Right renal pelvis (tissue), 4 donors: ENCODE measurements around the gene MEIKIN. TPM values are rescaled to one million over a fixed set of nuclear protein-coding genes. Genes with fewer than 3 reads are reported as not detected.
"Not testable (repeated sequence)": the region's sequence is repeated elsewhere in the genome, so short reads cannot be mapped to it uniquely, and the experiment has no call there.

Experiments
- DNase-seq, 4 donors: peaks; one replicate each; pipeline ENCODE4 v3.0.0-alpha.2; 2013; ENCODE audit warnings: low read depth in 4 of 4, low spot score in 3 of 4, missing footprints in 1 of 4
- polyA plus RNA-seq, 4 donors: library from polyadenylated mRNA; unstranded; fragments of 120-200 nt; gene quantifications; one replicate each; pipeline ENCODE4 v1.2.1, GENCODE V29; 2013; ENCODE audit not compliant: insufficient read length in 4 of 4

The MEIKIN gene
- polyA plus RNA-seq, 4 donors: 0.17 TPM; not detected in 3

- DNase-seq: not testable (repeated sequence)
These were observed 167.3 kb downstream of the MEIKIN start for GRCh38 chr5:131778141-131778540.

- no peak for DNase-seq
These were observed 169.0 kb downstream of the MEIKIN start for GRCh38 chr5:131776450-131776849.

- DNase-seq: no peak
These were observed 170.7 kb downstream of the MEIKIN start for GRCh38 chr5:131774652-131775367.

GRCh38 chr5:131773805-131774204, 171.7 kb downstream of the MEIKIN start:
- no peak for DNase-seq

GRCh38 chr5:131771692-131772091, 173.8 kb downstream of the MEIKIN start:
- DNase-seq: no peak

GRCh38 chr5:131769961-131770360, 175.5 kb downstream of the MEIKIN start:
- no peak for DNase-seq

- no peak for DNase-seq
These were observed 176.1 kb downstream of the MEIKIN start for GRCh38 chr5:131769336-131769735.

GRCh38 chr5:131767891-131768290, 177.6 kb downstream of the MEIKIN start:
- no peak for DNase-seq

- DNase-seq: no peak
These were observed 178.8 kb downstream of the MEIKIN start for GRCh38 chr5:131766689-131767088.

- DNase-seq: no peak
These were observed 180.2 kb downstream of the MEIKIN start for GRCh38 chr5:131765261-131765660.

- no peak for DNase-seq
These were observed 181.5 kb downstream of the MEIKIN start for GRCh38 chr5:131763968-131764367.

- DNase-seq: no peak
These were observed 184.7 kb downstream of the MEIKIN start for GRCh38 chr5:131760793-131761192.

GRCh38 chr5:131759704-131760103, 185.8 kb downstream of the MEIKIN start:
- DNase-seq: no peak

GRCh38 chr5:131758520-131758900, 187.0 kb downstream of the MEIKIN start:
- no peak for DNase-seq

- DNase-seq: no peak
These were observed 187.5 kb downstream of the MEIKIN start for GRCh38 chr5:131757830-131758519.

Other genes starting within 250 kb of the MEIKIN start
- 10 to 100 TPM; 13.2 to 18.1 (median 16.2) TPM for gene FNIP1, start 148.6 kb downstream of the MEIKIN start, polyA plus RNA-seq
- 1 to 10 TPM; 1.7 to 2.7 (median 1.9) TPM for gene ACSL6, start 66.0 kb upstream of the MEIKIN start, polyA plus RNA-seq
- not detected for gene IL3, start 115.0 kb upstream of the MEIKIN start, polyA plus RNA-seq
- gene CSF2, start 128.1 kb upstream of the MEIKIN start, polyA plus RNA-seq: not detected